GM23338 (cell line): ENCODE measurements around the gene UBTF. TPM values are rescaled to one million over a fixed set of nuclear protein-coding genes. Genes with fewer than 3 reads are reported as not detected.

Experiments used
- JUNB ChIP-seq: IDR thresholded peaks from one replicate; pipeline ENCODE4 v1.6.1; 2016; ENCODE audit warnings: antibody characterized with exemption; ENCODE audit not compliant: unreplicated experiment
- ZNF331 ChIP-seq: fragments of 250-450 bp; sonication (Bioruptor Pico); IDR thresholded peaks from 2 replicates; pipeline ENCODE4 v1.5.0; 2020; ENCODE audit warnings: low read depth, mild to moderate bottlenecking, moderate library complexity
- microRNA-seq: library from miRNA; unstranded; fragments of <30 nt; microRNA quantifications from one replicate; pipeline ENCODE4, GENCODE V29; 2017
- polyA plus RNA-seq: library from polyadenylated mRNA; unstranded; fragments of >200 nt; fragmentation: Nextera tagmentation; extraction: Ambion mirVana; gene quantifications from 2 replicates; pipeline ENCODE4 v1.2.1, GENCODE V29; 2016
- small RNA-seq: library from RNA; depleted of rRNA; stranded (forward); fragments of <200 nt; gene quantifications from one replicate; pipeline ENCODE3, GENCODE V24; 2014; ENCODE audit warnings: low replicate concordance
- total RNA-seq: library from RNA; depleted of rRNA; stranded (reverse); fragments of >200 nt; shearing (Covaris generic); gene quantifications from 2 replicates; pipeline ENCODE4 v1.2.3, GENCODE V29; 2014; rRNA removed
- TF ChIP-seq, protein P1 (sequence below): fragments of 250-450 bp; sonication (Bioruptor Pico); IDR thresholded peaks from 2 replicates; pipeline ENCODE4 v1.5.0; 2020; ENCODE audit warnings: mild to moderate bottlenecking, moderate library complexity

The UBTF gene
- total and polyA plus RNA-seq, 2 experiments from 2014 or later = 29.9 to 62.2 TPM

DNA sequence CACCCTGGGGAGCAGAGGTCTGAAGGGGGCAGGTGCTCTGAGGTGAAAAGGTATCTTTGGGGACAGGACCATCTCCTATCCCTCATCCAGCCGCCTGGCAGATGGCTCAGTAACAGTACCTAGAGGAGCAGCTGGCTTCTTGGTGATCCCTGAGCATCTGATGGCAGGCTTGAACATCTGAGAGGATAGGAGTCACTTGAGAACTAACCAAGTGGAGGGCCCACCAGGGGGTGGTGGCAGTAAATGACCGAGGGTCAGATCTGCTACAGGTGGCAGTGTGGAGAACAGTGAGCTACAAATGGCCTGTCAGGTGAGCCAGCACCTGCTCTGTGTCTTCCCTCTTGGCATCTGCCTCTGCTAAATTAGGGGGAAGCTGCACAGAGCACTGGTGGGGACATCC, 64.0 kb downstream of the UBTF start (continued):
- TF ChIP-seq, protein P1, sequence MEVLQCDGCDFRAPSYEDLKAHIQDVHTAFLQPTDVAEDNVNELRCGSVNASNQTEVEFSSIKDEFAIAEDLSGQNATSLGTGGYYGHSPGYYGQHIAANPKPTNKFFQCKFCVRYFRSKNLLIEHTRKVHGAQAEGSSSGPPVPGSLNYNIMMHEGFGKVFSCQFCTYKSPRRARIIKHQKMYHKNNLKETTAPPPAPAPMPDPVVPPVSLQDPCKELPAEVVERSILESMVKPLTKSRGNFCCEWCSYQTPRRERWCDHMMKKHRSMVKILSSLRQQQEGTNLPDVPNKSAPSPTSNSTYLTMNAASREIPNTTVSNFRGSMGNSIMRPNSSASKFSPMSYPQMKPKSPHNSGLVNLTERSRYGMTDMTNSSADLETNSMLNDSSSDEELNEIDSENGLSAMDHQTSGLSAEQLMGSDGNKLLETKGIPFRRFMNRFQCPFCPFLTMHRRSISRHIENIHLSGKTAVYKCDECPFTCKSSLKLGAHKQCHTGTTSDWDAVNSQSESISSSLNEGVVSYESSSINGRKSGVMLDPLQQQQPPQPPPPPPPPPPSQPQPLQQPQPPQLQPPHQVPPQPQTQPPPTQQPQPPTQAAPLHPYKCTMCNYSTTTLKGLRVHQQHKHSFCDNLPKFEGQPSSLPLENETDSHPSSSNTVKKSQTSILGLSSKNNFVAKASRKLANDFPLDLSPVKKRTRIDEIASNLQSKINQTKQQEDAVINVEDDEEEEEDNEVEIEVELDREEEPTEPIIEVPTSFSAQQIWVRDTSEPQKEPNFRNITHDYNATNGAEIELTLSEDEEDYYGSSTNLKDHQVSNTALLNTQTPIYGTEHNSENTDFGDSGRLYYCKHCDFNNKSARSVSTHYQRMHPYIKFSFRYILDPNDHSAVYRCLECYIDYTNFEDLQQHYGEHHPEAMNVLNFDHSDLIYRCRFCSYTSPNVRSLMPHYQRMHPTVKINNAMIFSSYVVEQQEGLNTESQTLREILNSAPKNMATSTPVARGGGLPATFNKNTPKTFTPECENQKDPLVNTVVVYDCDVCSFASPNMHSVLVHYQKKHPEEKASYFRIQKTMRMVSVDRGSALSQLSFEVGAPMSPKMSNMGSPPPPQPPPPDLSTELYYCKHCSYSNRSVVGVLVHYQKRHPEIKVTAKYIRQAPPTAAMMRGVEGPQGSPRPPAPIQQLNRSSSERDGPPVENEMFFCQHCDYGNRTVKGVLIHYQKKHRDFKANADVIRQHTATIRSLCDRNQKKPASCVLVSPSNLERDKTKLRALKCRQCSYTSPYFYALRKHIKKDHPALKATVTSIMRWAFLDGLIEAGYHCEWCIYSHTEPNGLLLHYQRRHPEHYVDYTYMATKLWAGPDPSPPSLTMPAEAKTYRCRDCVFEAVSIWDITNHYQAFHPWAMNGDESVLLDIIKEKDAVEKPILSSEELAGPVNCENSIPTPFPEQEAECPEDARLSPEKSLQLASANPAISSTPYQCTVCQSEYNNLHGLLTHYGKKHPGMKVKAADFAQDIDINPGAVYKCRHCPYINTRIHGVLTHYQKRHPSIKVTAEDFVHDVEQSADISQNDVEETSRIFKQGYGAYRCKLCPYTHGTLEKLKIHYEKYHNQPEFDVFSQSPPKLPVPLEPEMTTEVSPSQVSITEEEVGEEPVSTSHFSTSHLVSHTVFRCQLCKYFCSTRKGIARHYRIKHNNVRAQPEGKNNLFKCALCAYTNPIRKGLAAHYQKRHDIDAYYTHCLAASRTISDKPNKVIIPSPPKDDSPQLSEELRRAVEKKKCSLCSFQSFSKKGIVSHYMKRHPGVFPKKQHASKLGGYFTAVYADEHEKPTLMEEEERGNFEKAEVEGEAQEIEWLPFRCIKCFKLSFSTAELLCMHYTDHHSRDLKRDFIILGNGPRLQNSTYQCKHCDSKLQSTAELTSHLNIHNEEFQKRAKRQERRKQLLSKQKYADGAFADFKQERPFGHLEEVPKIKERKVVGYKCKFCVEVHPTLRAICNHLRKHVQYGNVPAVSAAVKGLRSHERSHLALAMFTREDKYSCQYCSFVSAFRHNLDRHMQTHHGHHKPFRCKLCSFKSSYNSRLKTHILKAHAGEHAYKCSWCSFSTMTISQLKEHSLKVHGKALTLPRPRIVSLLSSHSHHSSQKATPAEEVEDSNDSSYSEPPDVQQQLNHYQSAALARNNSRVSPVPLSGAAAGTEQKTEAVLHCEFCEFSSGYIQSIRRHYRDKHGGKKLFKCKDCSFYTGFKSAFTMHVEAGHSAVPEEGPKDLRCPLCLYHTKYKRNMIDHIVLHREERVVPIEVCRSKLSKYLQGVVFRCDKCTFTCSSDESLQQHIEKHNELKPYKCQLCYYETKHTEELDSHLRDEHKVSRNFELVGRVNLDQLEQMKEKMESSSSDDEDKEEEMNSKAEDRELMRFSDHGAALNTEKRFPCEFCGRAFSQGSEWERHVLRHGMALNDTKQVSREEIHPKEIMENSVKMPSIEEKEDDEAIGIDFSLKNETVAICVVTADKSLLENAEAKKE (CRISPR knock-in tag) = no peak
- no peak for TF ChIP-seq ZNF331 (CRISPR knock-in tag)
- TF ChIP-seq JUNB = no peak

Small RNAs within 50 kb of the gene (microRNA-seq; reads per million reads assigned to microRNA genes)
- 0.66 reads per million for gene MIR6782

Small RNAs within 50 kb of the gene (small RNA-seq; reads per million reads assigned to genes)
- gene MIR6782 = not detected

Other genes starting within 250 kb of the UBTF start
- 7.2 and 7.7 TPM in 2 replicates for gene NAGS, start 215.1 kb downstream of the UBTF start, total RNA-seq
- 4.1 and 4.2 TPM in 2 replicates for gene NAGS, start 215.1 kb downstream of the UBTF start, polyA plus RNA-seq
- gene TMEM101, start 204.7 kb downstream of the UBTF start, total RNA-seq = 31.6 and 38.4 TPM in 2 replicates
- 15.9 and 19.7 TPM in 2 replicates for gene TMEM101, start 204.7 kb downstream of the UBTF start, polyA plus RNA-seq
- gene LSM12, start 153.0 kb downstream of the UBTF start, total RNA-seq = 64.4 and 72.7 TPM in 2 replicates
- 226 and 241 TPM in 2 replicates for gene LSM12, start 153.0 kb downstream of the UBTF start, polyA plus RNA-seq
- gene G6PC3, start 148.9 kb downstream of the UBTF start, total RNA-seq = 110 and 112 TPM in 2 replicates
- gene G6PC3, start 148.9 kb downstream of the UBTF start, polyA plus RNA-seq = 143 and 154 TPM in 2 replicates
- 71.1 and 86.9 TPM in 2 replicates for gene HDAC5, start 96.0 kb downstream of the UBTF start, total RNA-seq
- 16.9 TPM in 2 replicates for gene HDAC5, start 96.0 kb downstream of the UBTF start, polyA plus RNA-seq
- gene HROB, start 77.7 kb downstream of the UBTF start, total RNA-seq = 17.0 and 19.0 TPM in 2 replicates
- gene HROB, start 77.7 kb downstream of the UBTF start, polyA plus RNA-seq = 9.3 TPM in 2 replicates
- not detected in 2 replicates for gene ASB16, start 49.0 kb downstream of the UBTF start, total RNA-seq
- 0.21 and 0.47 TPM in 2 replicates for gene ASB16, start 49.0 kb downstream of the UBTF start, polyA plus RNA-seq
- gene TMUB2, start 32.7 kb downstream of the UBTF start, total RNA-seq = 15.9 and 20.8 TPM in 2 replicates
- 16.5 and 17.0 TPM in 2 replicates for gene TMUB2, start 32.7 kb downstream of the UBTF start, polyA plus RNA-seq
- gene ATXN7L3, start 19.8 kb downstream of the UBTF start, total RNA-seq = 79.3 and 95.0 TPM in 2 replicates
- 20.3 and 20.6 TPM in 2 replicates for gene ATXN7L3, start 19.8 kb downstream of the UBTF start, polyA plus RNA-seq
- not detected in 2 replicates for gene SLC4A1, start 48.5 kb upstream of the UBTF start, total RNA-seq
- not detected in 2 replicates for gene SLC4A1, start 48.5 kb upstream of the UBTF start, polyA plus RNA-seq
- gene RUNDC3A, start 88.9 kb upstream of the UBTF start, total RNA-seq = 4.0 and 5.5 TPM in 2 replicates
- 3.7 and 6.3 TPM in 2 replicates for gene RUNDC3A, start 88.9 kb upstream of the UBTF start, polyA plus RNA-seq
- gene SLC25A39, start 105.1 kb upstream of the UBTF start, total RNA-seq = 157 and 184 TPM in 2 replicates
- gene SLC25A39, start 105.1 kb upstream of the UBTF start, polyA plus RNA-seq = 202 and 215 TPM in 2 replicates
- gene GRN, start 125.6 kb upstream of the UBTF start, total RNA-seq = 193 and 216 TPM in 2 replicates
- 101 and 122 TPM in 2 replicates for gene GRN, start 125.6 kb upstream of the UBTF start, polyA plus RNA-seq
- 26.6 and 35.4 TPM in 2 replicates for gene FAM171A2, start 144.2 kb upstream of the UBTF start, total RNA-seq
- 3.9 and 4.1 TPM in 2 replicates for gene FAM171A2, start 144.2 kb upstream of the UBTF start, polyA plus RNA-seq
- gene ITGA2B, start 170.0 kb upstream of the UBTF start, total RNA-seq = 9.6 and 13.3 TPM in 2 replicates
- gene ITGA2B, start 170.0 kb upstream of the UBTF start, polyA plus RNA-seq = 7.8 and 13.9 TPM in 2 replicates